HCT116 (cell line): ENCODE measurements around the gene BCAS4.
"Not testable (repeated sequence)": the region's sequence is repeated elsewhere in the genome, so short reads cannot be mapped to it uniquely, and the experiment has no call there.

Source experiments
- CEBPB ChIP-seq: IDR thresholded peaks from 2 replicates; pipeline ENCODE4 v1.6.1; 2012; ENCODE audit warnings: low read depth
- EZH2phosphoT487 ChIP-seq: fragments of 200-600 bp; IDR thresholded peaks from 2 replicates; pipeline ENCODE4 v1.6.1; 2018; ENCODE audit warnings: antibody characterized with exemption, borderline replicate concordance
- POLR2A ChIP-seq: IDR thresholded peaks from 2 replicates; pipeline ENCODE4 v1.7.0; 2011; ENCODE audit warnings: borderline replicate concordance; ENCODE audit not compliant: insufficient read depth, insufficient read length; ENCODE audit errors: extremely low read depth
- TCF7L2 ChIP-seq: IDR thresholded peaks from 2 replicates; pipeline ENCODE4 v1.7.0; 2011; ENCODE audit warnings: borderline replicate concordance, inconsistent platforms; ENCODE audit not compliant: insufficient read depth, insufficient read length; ENCODE audit errors: extremely low read depth
- TF ChIP-seq, protein P1 (sequence below), 3 experiments: fragments of 200-600 bp in 1 of 3; sonication (generic) in 1 of 3; IDR thresholded peaks in 2 of 3; conservative IDR thresholded peaks in 1 of 3; 2 replicates each; pipeline ENCODE4 v1.5.1; 2012 to 2017; ENCODE audit warnings: low read depth in 2 of 3, low read length in 2 of 3, antibody characterized with exemption in 1 of 3, borderline replicate concordance in 1 of 3, control low read depth in 1 of 3, mild to moderate bottlenecking in 1 of 3, mixed read lengths in 1 of 3, mixed run types in 1 of 3, moderate library complexity in 1 of 3; ENCODE audit not compliant: insufficient read depth in 1 of 3
- TF ChIP-seq, protein P2 (sequence below): IDR thresholded peaks from 2 replicates; pipeline ENCODE4 v1.6.1; 2011; ENCODE audit warnings: mild to moderate bottlenecking, low read length, moderate library complexity; ENCODE audit not compliant: insufficient replicate concordance; ENCODE audit errors: extremely low read depth

GRCh38 chr20:50800986-50801746 lies 6.3 kb downstream of the BCAS4 start:
- TF ChIP-seq POLR2A, EZH2phosphoT487, CEBPB, TCF7L2: not testable (repeated sequence)
- TF ChIP-seq, protein P1, sequence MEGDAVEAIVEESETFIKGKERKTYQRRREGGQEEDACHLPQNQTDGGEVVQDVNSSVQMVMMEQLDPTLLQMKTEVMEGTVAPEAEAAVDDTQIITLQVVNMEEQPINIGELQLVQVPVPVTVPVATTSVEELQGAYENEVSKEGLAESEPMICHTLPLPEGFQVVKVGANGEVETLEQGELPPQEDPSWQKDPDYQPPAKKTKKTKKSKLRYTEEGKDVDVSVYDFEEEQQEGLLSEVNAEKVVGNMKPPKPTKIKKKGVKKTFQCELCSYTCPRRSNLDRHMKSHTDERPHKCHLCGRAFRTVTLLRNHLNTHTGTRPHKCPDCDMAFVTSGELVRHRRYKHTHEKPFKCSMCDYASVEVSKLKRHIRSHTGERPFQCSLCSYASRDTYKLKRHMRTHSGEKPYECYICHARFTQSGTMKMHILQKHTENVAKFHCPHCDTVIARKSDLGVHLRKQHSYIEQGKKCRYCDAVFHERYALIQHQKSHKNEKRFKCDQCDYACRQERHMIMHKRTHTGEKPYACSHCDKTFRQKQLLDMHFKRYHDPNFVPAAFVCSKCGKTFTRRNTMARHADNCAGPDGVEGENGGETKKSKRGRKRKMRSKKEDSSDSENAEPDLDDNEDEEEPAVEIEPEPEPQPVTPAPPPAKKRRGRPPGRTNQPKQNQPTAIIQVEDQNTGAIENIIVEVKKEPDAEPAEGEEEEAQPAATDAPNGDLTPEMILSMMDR (IDR thresholded peaks at IDR 0.05 in 2 of 3, conservative IDR thresholded peaks at IDR 0.05 in 1 of 3; ENCODE audit: borderline replicate concordance in 1 of 3, insufficient read depth in 1 of 3, low read depth in 2 of 3, low read length in 2 of 3), result not testable (repeated sequence)
- TF ChIP-seq, protein P2, sequence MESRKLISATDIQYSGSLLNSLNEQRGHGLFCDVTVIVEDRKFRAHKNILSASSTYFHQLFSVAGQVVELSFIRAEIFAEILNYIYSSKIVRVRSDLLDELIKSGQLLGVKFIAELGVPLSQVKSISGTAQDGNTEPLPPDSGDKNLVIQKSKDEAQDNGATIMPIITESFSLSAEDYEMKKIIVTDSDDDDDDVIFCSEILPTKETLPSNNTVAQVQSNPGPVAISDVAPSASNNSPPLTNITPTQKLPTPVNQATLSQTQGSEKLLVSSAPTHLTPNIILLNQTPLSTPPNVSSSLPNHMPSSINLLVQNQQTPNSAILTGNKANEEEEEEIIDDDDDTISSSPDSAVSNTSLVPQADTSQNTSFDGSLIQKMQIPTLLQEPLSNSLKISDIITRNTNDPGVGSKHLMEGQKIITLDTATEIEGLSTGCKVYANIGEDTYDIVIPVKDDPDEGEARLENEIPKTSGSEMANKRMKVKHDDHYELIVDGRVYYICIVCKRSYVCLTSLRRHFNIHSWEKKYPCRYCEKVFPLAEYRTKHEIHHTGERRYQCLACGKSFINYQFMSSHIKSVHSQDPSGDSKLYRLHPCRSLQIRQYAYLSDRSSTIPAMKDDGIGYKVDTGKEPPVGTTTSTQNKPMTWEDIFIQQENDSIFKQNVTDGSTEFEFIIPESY, result not testable (repeated sequence)
